GM18505 (cell line): ENCODE measurements around the gene PACSIN1.

Source experiments
- ATAC-seq: cut with Tn5 transposase; IDR thresholded peaks from one replicate; pipeline ENCODE4 v1.9.1; 2021; ENCODE audit not compliant: unreplicated experiment
- POLR2A ChIP-seq: IDR thresholded peaks from 4 replicates; pipeline ENCODE4 v1.6.1; 2011; ENCODE audit warnings: borderline replicate concordance; ENCODE audit not compliant: insufficient read depth, insufficient read length; ENCODE audit errors: extremely low read depth

PACSIN1 gene

GRCh38 chr6:34559651-34560365, 93.9 kb downstream of the PACSIN1 start:
- TF ChIP-seq POLR2A: no peak
- no peak for ATAC-seq

GRCh38 chr6:34560366-34561226, 94.7 kb downstream of the PACSIN1 start:
- TF ChIP-seq POLR2A: no peak
- ATAC-seq: no peak

- TF ChIP-seq POLR2A: no peak
- ATAC-seq: no peak
Measured at GRCh38 chr6:34561227-34561530, 95.3 kb downstream of the PACSIN1 start.

- TF ChIP-seq POLR2A: no peak
- ATAC-seq: no peak
Measured at GRCh38 chr6:34562350-34562749, 96.5 kb downstream of the PACSIN1 start.

GRCh38 chr6:34562861-34563512, 97.1 kb downstream of the PACSIN1 start:
- no peak for ATAC-seq
- TF ChIP-seq POLR2A: no peak

- no peak for ATAC-seq
Measured at GRCh38 chr6:34563513-34563870, 97.6 kb downstream of the PACSIN1 start.

GRCh38 chr6:34564181-34564580, 98.3 kb downstream of the PACSIN1 start:
- no peak for TF ChIP-seq POLR2A
- ATAC-seq: no peak

More at GRCh38 chr6:34563513-34563870, 97.6 kb downstream of the PACSIN1 start:
- no peak for TF ChIP-seq POLR2A

- no peak for ATAC-seq
- no peak for TF ChIP-seq POLR2A
Measured at GRCh38 chr6:34565722-34566137, 99.9 kb downstream of the PACSIN1 start.

GRCh38 chr6:34566830-34567546, 101.1 kb downstream of the PACSIN1 start:
- ATAC-seq: no peak
- no peak for TF ChIP-seq POLR2A

GRCh38 chr6:34568341-34569201, 102.7 kb downstream of the PACSIN1 start:
- no peak for ATAC-seq
- TF ChIP-seq POLR2A: no peak

GRCh38 chr6:34569361-34569973, 103.6 kb downstream of the PACSIN1 start:
- no peak for TF ChIP-seq POLR2A
- ATAC-seq: no peak

- ATAC-seq: no peak
- no peak for TF ChIP-seq POLR2A
Measured at GRCh38 chr6:34570066-34570833, 104.4 kb downstream of the PACSIN1 start.

- no peak for TF ChIP-seq POLR2A
- no peak for ATAC-seq
Measured at GRCh38 chr6:34571388-34571787, 105.5 kb downstream of the PACSIN1 start.
